Measurements from ENCODE around the gene EZH2. TPM values are rescaled to one million over a fixed set of nuclear protein-coding genes. Genes with fewer than 3 reads are reported as not detected.

EZH2 gene
- total RNA-seq, 8 experiments from 2014 or later: 2.1 to 61.4 (median 17.1) TPM

GRCh38 chr7:148835854-148836253 lies 48.2 kb downstream of the EZH2 start:
- H3K27ac ChIP-seq: no peak overlapping the region
- 88 to 100% (median 95%) methylated on average over 1 to 4 of the region's 4 CpGs; no CpG with 5 or more reads in 2 of the 10 experiments for WGBS, 10 experiments
- in situ Hi-C loops (cut with MboI; ENCODE audit: low pct_unique_long_range_greater_than_20kb in 2 of 9, low sequenced_read_pairs in 9 of 9, unreplicated experiment in 9 of 9): no loop called here
- no peak for ATAC-seq (replicated peaks in 6 of 8)
- no peak overlapping the region for H3K4me3 ChIP-seq
- H3K4me1 ChIP-seq (replicated peaks in 1 of 2): no peaks in the 10 kb centered on the region

GRCh38 chr7:148834605-148835004 lies 49.5 kb downstream of the EZH2 start:
- no peak for ATAC-seq (replicated peaks in 6 of 8)
- WGBS, 10 experiments: 90 to 100% (median 97%) methylated on average over 1 to 2 of the region's 2 CpGs; no CpG with 5 or more reads in 2 of the 10 experiments
- H3K4me1 ChIP-seq (replicated peaks in 1 of 2): no peaks in the 10 kb centered on the region
- H3K4me3 ChIP-seq: no peak overlapping the region
- in situ Hi-C loops (cut with MboI; ENCODE audit: low pct_unique_long_range_greater_than_20kb in 2 of 9, low sequenced_read_pairs in 9 of 9, unreplicated experiment in 9 of 9): no loop called here
- no peak overlapping the region for H3K27ac ChIP-seq

- WGBS, 10 experiments: 17 to 100% (median 98%) methylated on average over 1 to 2 of the region's 2 CpGs
- in situ Hi-C loops (cut with MboI; ENCODE audit: low pct_unique_long_range_greater_than_20kb in 2 of 9, low sequenced_read_pairs in 9 of 9, unreplicated experiment in 9 of 9): no loop called here
- peak in 1 of 8 experiments; percentile 47 for ATAC-seq (replicated peaks in 6 of 8)
- no peaks in the 10 kb centered on the region for H3K4me1 ChIP-seq (replicated peaks in 1 of 2)
- no peak overlapping the region for H3K27ac ChIP-seq
- H3K4me3 ChIP-seq: no peak overlapping the region
Measured at GRCh38 chr7:148831782-148832181, 52.3 kb downstream of the EZH2 start.

GRCh38 chr7:148830897-148831692 lies 53.0 kb downstream of the EZH2 start:
- in situ Hi-C loops (cut with MboI; ENCODE audit: low pct_unique_long_range_greater_than_20kb in 2 of 9, low sequenced_read_pairs in 9 of 9, unreplicated experiment in 9 of 9): no loop called here
- Histone ChIP-seq H3K4me1 (replicated peaks in 1 of 2) (no peaks in the 10 kb centered on the region), H3K27ac (no peak overlapping the region), H3K4me3 (no peak overlapping the region)
- peak in 1 of 8 experiments; percentile 73 for ATAC-seq (replicated peaks in 6 of 8)
- 63 to 100% (median 91%) methylated on average over 1 to 5 of the region's 5 CpGs for WGBS, 10 experiments

GRCh38 chr7:148828965-148829364 lies 55.1 kb downstream of the EZH2 start:
- 85 to 100% (median 90%) methylated on average over 1 of the region's 1 CpG; no CpG with 5 or more reads in 7 of the 10 experiments for WGBS, 10 experiments
- H3K4me3 ChIP-seq: no peak overlapping the region
- no peak overlapping the region for H3K27ac ChIP-seq
- ATAC-seq (replicated peaks in 6 of 8): no peak
- in situ Hi-C loops (cut with MboI; ENCODE audit: low pct_unique_long_range_greater_than_20kb in 2 of 9, low sequenced_read_pairs in 9 of 9, unreplicated experiment in 9 of 9): no loop called here
- no peaks in the 10 kb centered on the region for H3K4me1 ChIP-seq (replicated peaks in 1 of 2)

GRCh38 chr7:148825338-148825737 lies 58.8 kb downstream of the EZH2 start:
- ATAC-seq (replicated peaks in 6 of 8): no peak
- in situ Hi-C loops (cut with MboI; ENCODE audit: low pct_unique_long_range_greater_than_20kb in 2 of 9, low sequenced_read_pairs in 9 of 9, unreplicated experiment in 9 of 9): no loop called here

GRCh38 chr7:148824864-148825263 lies 59.2 kb downstream of the EZH2 start:
- in situ Hi-C loops (cut with MboI; ENCODE audit: low pct_unique_long_range_greater_than_20kb in 2 of 9, low sequenced_read_pairs in 9 of 9, unreplicated experiment in 9 of 9): no loop called here
- no peak for ATAC-seq (replicated peaks in 6 of 8)
- Histone ChIP-seq H3K4me1 (replicated peaks in 1 of 2) (no peaks in the 10 kb centered on the region), H3K4me3 (no peak overlapping the region), H3K27ac (no peak overlapping the region)
- WGBS, 10 experiments: 69 to 100% (median 97%) methylated on average over 1 to 2 of the region's 2 CpGs; no CpG with 5 or more reads in 1 of the 10 experiments

More at GRCh38 chr7:148825338-148825737, 58.8 kb downstream of the EZH2 start:
- WGBS, 10 experiments: 25 to 88% (median 59%) methylated on average over 2 to 5 of the region's 5 CpGs; no CpG with 5 or more reads in 1 of the 10 experiments
- Histone ChIP-seq H3K4me3 (no peak overlapping the region), H3K27ac (no peak overlapping the region), H3K4me1 (replicated peaks in 1 of 2) (no peaks in the 10 kb centered on the region)

GRCh38 chr7:148821422-148821821 lies 62.7 kb downstream of the EZH2 start:
- ATAC-seq (replicated peaks in 6 of 8): no peak
- WGBS, 10 experiments: 83 to 100% (median 94%) methylated on average over 1 to 2 of the region's 2 CpGs; no CpG with 5 or more reads in 3 of the 10 experiments
- Histone ChIP-seq H3K4me1 (replicated peaks in 1 of 2) (no peaks in the 10 kb centered on the region), H3K4me3 (no peak overlapping the region), H3K27ac (no peak overlapping the region)
- in situ Hi-C loops (cut with MboI; ENCODE audit: low pct_unique_long_range_greater_than_20kb in 2 of 9, low sequenced_read_pairs in 9 of 9, unreplicated experiment in 9 of 9): no loop called here

GRCh38 chr7:148819697-148820360 lies 64.3 kb downstream of the EZH2 start:
- ATAC-seq (replicated peaks in 6 of 8): peak in 2 of 8 experiments; percentile 62 to 74
- no peaks in the 10 kb centered on the region for H3K4me1 ChIP-seq (replicated peaks in 1 of 2)
- 39 to 100% (median 88%) methylated on average over 3 to 6 of the region's 6 CpGs for WGBS, 10 experiments
- no peak overlapping the region for H3K27ac ChIP-seq
- in situ Hi-C loops (cut with MboI; ENCODE audit: low pct_unique_long_range_greater_than_20kb in 2 of 9, low sequenced_read_pairs in 9 of 9, unreplicated experiment in 9 of 9): no loop called here
- no peak overlapping the region for H3K4me3 ChIP-seq

- no peak overlapping the region for H3K27ac ChIP-seq
- no peak overlapping the region for H3K4me3 ChIP-seq
Measured at GRCh38 chr7:148815612-148816011, 68.5 kb downstream of the EZH2 start.

GRCh38 chr7:148814922-148815559 lies 69.0 kb downstream of the EZH2 start:
- Histone ChIP-seq H3K27ac (no peak overlapping the region), H3K4me1 (replicated peaks in 1 of 2) (no peaks in the 10 kb centered on the region), H3K4me3 (no peak overlapping the region)
- 80 to 100% (median 92%) methylated on average over 2 to 8 of the region's 10 CpGs; no CpG with 5 or more reads in 2 of the 10 experiments for WGBS, 10 experiments
- in situ Hi-C loops (cut with MboI; ENCODE audit: low pct_unique_long_range_greater_than_20kb in 2 of 9, low sequenced_read_pairs in 9 of 9, unreplicated experiment in 9 of 9): no loop called here
- ATAC-seq (replicated peaks in 6 of 8): peak in 1 of 8 experiments; percentile 50

More at GRCh38 chr7:148815612-148816011, 68.5 kb downstream of the EZH2 start:
- no peak for ATAC-seq (replicated peaks in 6 of 8)
- 79 to 100% (median 97%) methylated on average over 1 to 3 of the region's 3 CpGs; no CpG with 5 or more reads in 2 of the 10 experiments for WGBS, 10 experiments
- H3K4me1 ChIP-seq (replicated peaks in 1 of 2): no peaks in the 10 kb centered on the region
- in situ Hi-C loops (cut with MboI; ENCODE audit: low pct_unique_long_range_greater_than_20kb in 2 of 9, low sequenced_read_pairs in 9 of 9, unreplicated experiment in 9 of 9): no loop called here

GRCh38 chr7:148813890-148814289 lies 70.2 kb downstream of the EZH2 start:
- 87 to 100% (median 92%) methylated on average over 2 to 6 of the region's 9 CpGs; no CpG with 5 or more reads in 4 of the 10 experiments for WGBS, 10 experiments
- H3K27ac ChIP-seq: no peak overlapping the region
- H3K4me3 ChIP-seq: no peak overlapping the region
- no peaks in the 10 kb centered on the region for H3K4me1 ChIP-seq (replicated peaks in 1 of 2)
- in situ Hi-C loops (cut with MboI; ENCODE audit: low pct_unique_long_range_greater_than_20kb in 2 of 9, low sequenced_read_pairs in 9 of 9, unreplicated experiment in 9 of 9): no loop called here
- no peak for ATAC-seq (replicated peaks in 6 of 8)

- in situ Hi-C loops (cut with MboI; ENCODE audit: low pct_unique_long_range_greater_than_20kb in 2 of 9, low sequenced_read_pairs in 9 of 9, unreplicated experiment in 9 of 9): no loop called here
- Histone ChIP-seq H3K4me1 (replicated peaks in 1 of 2) (no peaks in the 10 kb centered on the region), H3K27ac (no peak overlapping the region), H3K4me3 (no peak overlapping the region)
- WGBS, 10 experiments: 81 to 100% (median 94%) methylated on average over 1 to 4 of the region's 4 CpGs; no CpG with 5 or more reads in 1 of the 10 experiments
- no peak for ATAC-seq (replicated peaks in 6 of 8)
Measured at GRCh38 chr7:148811892-148812291, 72.2 kb downstream of the EZH2 start.
